Measurements from ENCODE around the gene BTBD9. TPM values are rescaled to one million over a fixed set of nuclear protein-coding genes. Genes with fewer than 3 reads are reported as not detected.

Gene BTBD9
- total RNA-seq, 1 donor from 2014 or later: 14.8 TPM

DNA sequence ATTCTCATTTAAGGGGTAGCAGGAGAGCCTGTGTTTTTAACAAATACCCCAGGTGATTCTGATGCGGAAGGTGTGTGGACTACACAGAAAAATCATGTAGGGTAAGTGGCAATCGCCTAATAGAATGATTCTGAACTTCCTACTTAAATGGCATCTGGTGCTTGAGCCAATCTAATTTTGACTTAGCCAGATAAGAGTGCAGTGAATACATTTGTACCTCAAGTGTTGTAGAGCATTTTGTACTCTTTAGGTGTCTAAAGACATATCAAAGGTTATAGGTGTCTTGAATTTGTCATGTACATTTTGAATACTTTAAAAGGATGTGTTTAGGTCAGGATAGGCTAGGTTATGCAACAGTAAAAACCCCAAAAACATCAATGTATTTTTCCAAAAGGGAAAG, 10.0 kb upstream of the BTBD9 start:
- Mint-ChIP-seq H3K27me3 (ENCODE audit: low read depth) (no peaks in the 10 kb centered on the region), H3K36me3 (ENCODE audit: low read depth) (peaks cover 4% of the 10 kb centered on the region), H3K4me1 (ENCODE audit: low read depth) (peaks cover 6% of the 10 kb centered on the region), H3K4me3 (ENCODE audit: unreplicated experiment) (no peak overlapping the region), H3K27ac (ENCODE audit: unreplicated experiment) (no peak overlapping the region), H3K9me3 (ENCODE audit: low read depth) (peaks cover 5% of the 10 kb centered on the region)
- no peak for TF ChIP-seq CTCF (IDR thresholded peaks at IDR 0.05)
- DNase-seq (ENCODE audit: low spot score): no peak

- Mint-ChIP-seq H3K4me3 (ENCODE audit: unreplicated experiment) (no peak overlapping the region), H3K36me3 (ENCODE audit: low read depth) (peaks cover 4% of the 10 kb centered on the region), H3K9me3 (ENCODE audit: low read depth) (peaks cover 5% of the 10 kb centered on the region), H3K27me3 (ENCODE audit: low read depth) (no peaks in the 10 kb centered on the region), H3K4me1 (ENCODE audit: low read depth) (peaks cover 6% of the 10 kb centered on the region), H3K27ac (ENCODE audit: unreplicated experiment) (no peak overlapping the region)
- TF ChIP-seq CTCF (IDR thresholded peaks at IDR 0.05): no peak
- no peak for DNase-seq (ENCODE audit: low spot score)
Measured at GRCh38 chr6:38648629-38649028, 8.9 kb upstream of the BTBD9 start.

- peaks cover 3% of the 10 kb centered on the region for H3K9me3 Mint-ChIP-seq (ENCODE audit: low read depth)
- no peak for DNase-seq (ENCODE audit: low spot score)
- TF ChIP-seq CTCF (IDR thresholded peaks at IDR 0.05): no peak
- no peak overlapping the region for H3K27ac Mint-ChIP-seq (ENCODE audit: unreplicated experiment)
- H3K4me1 Mint-ChIP-seq (ENCODE audit: low read depth): peaks cover 6% of the 10 kb centered on the region
- no peak overlapping the region for H3K4me3 Mint-ChIP-seq (ENCODE audit: unreplicated experiment)
- no peaks in the 10 kb centered on the region for H3K27me3 Mint-ChIP-seq (ENCODE audit: low read depth)
- H3K36me3 Mint-ChIP-seq (ENCODE audit: low read depth): peaks cover 4% of the 10 kb centered on the region
Measured at GRCh38 chr6:38646166-38646878, 6.6 kb upstream of the BTBD9 start.

DNA sequence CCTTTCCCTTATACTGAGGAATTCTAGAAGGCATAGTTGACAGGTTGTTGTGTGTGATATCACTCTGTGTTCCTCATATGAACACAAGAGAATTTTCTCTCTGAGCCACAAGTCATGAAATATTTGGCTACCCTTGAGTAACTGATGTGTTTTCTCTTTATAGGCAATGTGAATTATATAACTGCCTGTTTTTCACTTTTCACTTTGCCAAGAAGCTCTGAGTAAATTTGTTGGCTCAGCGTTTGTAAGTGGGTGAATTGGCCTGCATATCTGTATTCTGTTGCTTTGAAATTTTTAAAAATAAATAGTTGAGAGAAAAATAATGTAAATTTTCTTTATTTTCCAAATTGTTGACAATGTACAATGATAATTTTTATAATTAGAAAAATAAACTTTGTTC, 5.2 kb upstream of the BTBD9 start:
- Mint-ChIP-seq H3K4me3 (ENCODE audit: unreplicated experiment) (no peak overlapping the region), H3K36me3 (ENCODE audit: low read depth) (peaks cover 1% of the 10 kb centered on the region), H3K27me3 (ENCODE audit: low read depth) (no peaks in the 10 kb centered on the region), H3K4me1 (ENCODE audit: low read depth) (peaks cover 18% of the 10 kb centered on the region), H3K9me3 (ENCODE audit: low read depth) (no peaks in the 10 kb centered on the region), H3K27ac (ENCODE audit: unreplicated experiment) (no peak overlapping the region)
- TF ChIP-seq CTCF (IDR thresholded peaks at IDR 0.05): no peak
- no peak for DNase-seq (ENCODE audit: low spot score)

GRCh38 chr6:38640216-38640909, 634 bp upstream of the BTBD9 start:
- Mint-ChIP-seq H3K27me3 (ENCODE audit: low read depth) (no peaks in the 10 kb centered on the region), H3K36me3 (ENCODE audit: low read depth) (no peaks in the 10 kb centered on the region), H3K4me1 (ENCODE audit: low read depth) (peaks cover 18% of the 10 kb centered on the region), H3K27ac (ENCODE audit: unreplicated experiment) (peak overlapping the region; percentile 87), H3K9me3 (ENCODE audit: low read depth) (no peaks in the 10 kb centered on the region), H3K4me3 (ENCODE audit: unreplicated experiment) (peak overlapping the region; percentile 89)
- no peak for TF ChIP-seq CTCF (IDR thresholded peaks at IDR 0.05)
- no peak for DNase-seq (ENCODE audit: low spot score)

Measured in chondrocyte (in vitro differentiated cells).